ENCODE measurements around the gene YIPF1.
A peak's percentile ranks its signal among the peaks of the same experiment; 100 is the strongest.

- TF ChIP-seq CTCF (IDR thresholded peaks at IDR 0.05), result peak; percentile 45 to 77 (median 66)
- no peak for TF ChIP-seq POLR2A (IDR thresholded peaks at IDR 0.05)
Observed at GRCh38 chr1:53860967-53861411, 28.6 kb downstream of the YIPF1 start.

All from adrenal gland (tissue), 5 donors.